Measurements from ENCODE around the gene NSD1. TPM values are rescaled to one million over a fixed set of nuclear protein-coding genes. Genes with fewer than 3 reads are reported as not detected.

NSD1 gene
- total and polyA plus RNA-seq, 2 of the 8 experiments (the other 6 are each of a cell fraction or from before 2014, with no cell fraction given), result 22.8 to 168 TPM

GRCh38 chr5:177301503-177302165 lies 168.1 kb downstream of the NSD1 start:
- no peak overlapping the region for H2AK5ac ChIP-seq (ENCODE audit: low read depth, low read length)
- H3K4me3 ChIP-seq (ENCODE audit: extremely low read depth in 1 of 4, insufficient read depth in 2 of 4, low read depth in 3 of 4, low read length in 4 of 4), result no peak overlapping the region
- peak overlapping the region in 1 of 2 experiments; percentile 67; a peak in 2 of 4 replicates for H3K4me2 ChIP-seq (ENCODE audit: insufficient read depth in 1 of 2, low read depth in 2 of 2, low read length in 2 of 2)
- no peaks in the 10 kb centered on the region for H3K9me3 ChIP-seq (ENCODE audit: insufficient read depth in 2 of 2, low read depth in 1 of 2, low read length in 1 of 2)
- H2BK120ac ChIP-seq (replicated peaks; ENCODE audit: low read depth, low read length), result no peak overlapping the region
- ChIA-PET CTCF (ENCODE audit: partially characterized antibody) (interaction anchor here (0.7 to 6.5 kb wide), 11 partner anchors 8 to 641 kb away, joined by 3 to 37 read pairs (median 4); no protein-coding TSS in a partner anchor), POLR2A (ENCODE audit: partially characterized antibody) (interaction anchor here (0.6 to 12.1 kb wide), 13 partner anchors 11 to 326 kb away, joined by 3 to 111 read pairs (median 3); partner anchors contain the start of genes FAM193B, LMAN2, MXD3 and NSD1)
- H3K4me1 ChIP-seq (replicated peaks in 1 of 4; ENCODE audit: control insufficient read depth in 3 of 4, insufficient read depth in 4 of 4, low read length in 3 of 4), result peaks cover 3 to 20% (median 6%) of the 10 kb centered on the region in 4 experiments; a peak in 6 of 7 replicates
- no peak overlapping the region for H4K5ac ChIP-seq (ENCODE audit: insufficient read length, low read depth, low read length)
- H4K8ac ChIP-seq (ENCODE audit: extremely low read depth, insufficient read depth, low read length), result no peak overlapping the region
- no peak overlapping the region for H3K9ac ChIP-seq (replicated peaks in 1 of 4; ENCODE audit: extremely low read depth in 1 of 4, low read depth in 3 of 4, low read length in 3 of 4)
- H2BK12ac ChIP-seq (ENCODE audit: low read depth, low read length), result no peak overlapping the region
- no peak overlapping the region for H3K27ac ChIP-seq (ENCODE audit: low read depth, low read length)
- DNase-seq (ENCODE audit: low read depth in 1 of 2, low spot score in 2 of 2) (no peak), FAIRE-seq (no peak)
- no peak overlapping the region for H2AFZ ChIP-seq (ENCODE audit: low read length)
- no peak overlapping the region for H3K4ac ChIP-seq (replicated peaks; ENCODE audit: insufficient read length, low read depth, low read length)
- H3K14ac ChIP-seq (ENCODE audit: insufficient read length), result no peak overlapping the region
- H2BK20ac ChIP-seq (ENCODE audit: low read length), result no peak overlapping the region
- no peak overlapping the region for H3K23ac ChIP-seq (ENCODE audit: insufficient read length)
- peaks cover 10 to 19% of the 10 kb centered on the region in 2 experiments for H3K79me2 ChIP-seq (ENCODE audit: control insufficient read depth in 1 of 2, insufficient read depth in 2 of 2, low read length in 2 of 2)
- H3K27me3 ChIP-seq (replicated peaks in 1 of 4; ENCODE audit: control insufficient read depth in 3 of 4, extremely low read depth in 1 of 4, insufficient read depth in 3 of 4, low read length in 3 of 4), result no peaks in the 10 kb centered on the region
- H2BK5ac ChIP-seq (ENCODE audit: low read depth, low read length), result no peak overlapping the region
- H4K91ac ChIP-seq (replicated peaks; ENCODE audit: insufficient read length, low read length), result no peak overlapping the region
- H3K56ac ChIP-seq (replicated peaks; ENCODE audit: insufficient read length, low read depth, low read length), result no peak overlapping the region
- no peak overlapping the region for H2BK15ac ChIP-seq (ENCODE audit: low read length)
- TF ChIP-seq MAFK (IDR thresholded peaks at IDR 0.05; ENCODE audit: low read depth, low read length) (no peak), POLR2A (IDR thresholded peaks at IDR 0.05; ENCODE audit: control extremely low read depth in 1 of 2, low read depth in 2 of 2, low read length in 2 of 2) (peak in 1 of 2 experiments; percentile 50; a peak in 1 of 3 replicates), RXRA (IDR thresholded peaks at IDR 0.05; ENCODE audit: insufficient read depth, low read depth, low read length) (no peak)
- H3K23me2 ChIP-seq (ENCODE audit: low read depth, low read length), result peaks cover 13% of the 10 kb centered on the region; the same call in 1 of the 2 replicates
- H4K20me1 ChIP-seq (replicated peaks in 1 of 2; ENCODE audit: control insufficient read depth in 1 of 2, insufficient read depth in 2 of 2, low read length in 2 of 2), result peaks cover 11 to 20% of the 10 kb centered on the region in 2 experiments
- H3K79me1 ChIP-seq (ENCODE audit: low read depth, low read length), result peaks cover 9% of the 10 kb centered on the region
- H3K36me3 ChIP-seq (ENCODE audit: control insufficient read depth in 2 of 4, insufficient read depth in 4 of 4, low read length in 3 of 4), result peaks cover 3 to 24% (median 9%) of the 10 kb centered on the region in 4 experiments; a peak in 6 of 8 replicates
- H3K18ac ChIP-seq (ENCODE audit: extremely low read depth, low read length), result no peak overlapping the region
- 88% methylated on average over 7 of the region's 7 CpGs; no CpG with 5 or more reads in 1 of the 2 experiments for WGBS, 2 experiments (ENCODE audit: extremely low coverage in 1 of 2, insufficient coverage in 1 of 2, insufficient read length in 1 of 2, insufficient replicate concordance in 2 of 2, low coverage in 1 of 2, low lambda C conversion rate in 2 of 2, missing lambda C conversion rate in 1 of 2)
